Fibroblast of lung (primary cell): ENCODE data around the gene KHDC3L. TPM values are rescaled to one million over a fixed set of nuclear protein-coding genes. Genes with fewer than 3 reads are reported as not detected.

Source experiments
- DNase-seq, 2 donors: peaks; one replicate each; pipeline versions ENCODE4 v3.0.0 to v3.0.0-alpha.2; 2010; ENCODE audit warnings: low read depth in 2 of 2
- H2AFZ ChIP-seq: 2 replicates; pipeline ENCODE4 v1.5.1; 2012; ENCODE audit warnings: low read length, control low read depth, inconsistent platforms
- H3K27ac ChIP-seq: 2 replicates; pipeline ENCODE4 v1.5.1; 2011; ENCODE audit warnings: low read length, control low read depth; ENCODE audit not compliant: insufficient read depth
- H3K27me3 ChIP-seq: 2 replicates; pipeline ENCODE4 v1.5.1; 2011; ENCODE audit warnings: mild to moderate bottlenecking, low read length; ENCODE audit not compliant: control insufficient read depth, insufficient read depth
- H3K36me3 ChIP-seq: 2 replicates; pipeline ENCODE4 v1.5.1; 2011; ENCODE audit warnings: low read length; ENCODE audit not compliant: control insufficient read depth, insufficient read depth
- H3K4me1 ChIP-seq: 2 replicates; pipeline ENCODE4 v1.5.1; 2011; ENCODE audit warnings: low read length; ENCODE audit not compliant: control insufficient read depth, insufficient read depth; ENCODE audit errors: extremely low read depth
- H3K4me2 ChIP-seq: 2 replicates; pipeline ENCODE4 v1.5.1; 2011; ENCODE audit warnings: low read length, control low read depth; ENCODE audit not compliant: insufficient read depth; ENCODE audit errors: extremely low read depth
- H3K4me3 ChIP-seq, 4 experiments: fragments of 200-600 bp in 1 of 4; sonication (generic) in 1 of 4; replicated peaks in 1 of 4; 2 replicates each; pipeline ENCODE4 v1.5.1; 2011 to 2016; ENCODE audit warnings: low read length in 4 of 4, low read depth in 3 of 4, mild to moderate bottlenecking in 3 of 4, control low read depth in 2 of 4, inconsistent platforms in 1 of 4, mixed read lengths in 1 of 4; ENCODE audit not compliant: insufficient read depth in 1 of 4; ENCODE audit errors: control extremely low read depth in 1 of 4
- H3K79me2 ChIP-seq: 2 replicates; pipeline ENCODE4 v1.5.1; 2012; ENCODE audit warnings: mild to moderate bottlenecking, low read length, inconsistent platforms; ENCODE audit not compliant: control insufficient read depth, insufficient read depth
- H3K9ac ChIP-seq: 2 replicates; pipeline ENCODE4 v1.5.1; 2011; ENCODE audit warnings: mild to moderate bottlenecking, low read length, control low read depth; ENCODE audit not compliant: insufficient read depth
- H3K9me3 ChIP-seq: 2 replicates; pipeline ENCODE4 v1.5.1; 2012; ENCODE audit warnings: low read depth, low read length; ENCODE audit not compliant: control insufficient read depth, insufficient read depth
- H4K20me1 ChIP-seq: 2 replicates; pipeline ENCODE4 v1.5.1; 2011; ENCODE audit warnings: low read length; ENCODE audit not compliant: control insufficient read depth, insufficient read depth; ENCODE audit errors: extremely low read depth
- CTCF ChIP-seq, 2 donors: IDR thresholded peaks in 1 of 2; conservative IDR thresholded peaks in 1 of 2; 1 replicate in 1 of 2; 2 replicates in 1 of 2; pipeline ENCODE4 v1.5.1; 2011 to 2012; ENCODE audit warnings: low read length in 2 of 2, control low read depth in 1 of 2, inconsistent platforms in 1 of 2, low read depth in 1 of 2, mild to moderate bottlenecking in 1 of 2
- EZH2 ChIP-seq: IDR thresholded peaks from 2 replicates; pipeline ENCODE4 v1.5.1; 2012; ENCODE audit warnings: low read length, control low read depth, mild to moderate bottlenecking; ENCODE audit errors: missing control alignments
- polyA plus RNA-seq, 2 donors: library from polyadenylated mRNA; depleted of rRNA in 1 of 2; stranded (reverse) in 1 of 2; unstranded in 1 of 2; fragments of >200 nt; gene quantifications; 2 replicates each; pipeline ENCODE4 v1.2.1, GENCODE V29; 2011 to 2012; ENCODE audit warnings: missing spikeins in 1 of 2
- total RNA-seq: library from RNA; depleted of rRNA; stranded (reverse); fragments of >200 nt; gene quantifications from 2 replicates; pipeline ENCODE4 v1.2.1, GENCODE V29; 2014

Gene KHDC3L
- total and polyA plus RNA-seq, 2 donors (not counting 1 experiment from before 2014, with no cell fraction given) = not detected

DNA sequence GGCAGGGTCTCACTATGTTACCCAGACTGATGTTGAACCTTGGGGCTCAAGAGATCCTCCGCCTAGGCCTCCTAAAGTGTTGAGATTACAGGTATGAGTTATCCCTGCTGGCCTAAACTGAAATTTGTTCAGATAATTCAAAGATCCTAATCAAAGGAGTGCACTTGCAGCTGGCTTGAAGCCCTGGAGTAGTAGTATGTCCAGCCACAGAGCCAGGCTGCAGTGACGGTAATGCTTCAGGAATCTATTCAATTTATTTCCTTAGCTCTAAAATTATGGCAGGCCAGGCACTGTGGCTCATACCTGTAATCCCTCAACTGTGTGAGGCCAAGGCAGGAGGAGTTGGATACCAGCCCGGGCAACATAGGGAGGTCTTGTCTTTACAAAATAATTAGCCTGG lies 30.8 kb downstream of the KHDC3L start:
- DNase-seq = peak in 1 of 2 donors; percentile 32
- no peak overlapping the region for H2AFZ ChIP-seq

GRCh38 chr6:73394577-73395354 lies 32.3 kb downstream of the KHDC3L start, which contains the start of gene DDX43:
DDX43 (plus strand) TSS chr6:73394828; CDS start chr6:73394906, 78 bp downstream.
- no peaks in the 10 kb centered on the region for H3K27me3 ChIP-seq
- no peak within 1 kb of the TSS for H3K27ac ChIP-seq
- TF ChIP-seq EZH2 = no peak
- TF ChIP-seq CTCF (conservative IDR thresholded peaks at IDR 0.05 in 1 of 2, IDR thresholded peaks at IDR 0.05 in 1 of 2; ENCODE audit: low read depth in 1 of 2, low read length in 2 of 2) = no peak
- H3K9me3 ChIP-seq = no peaks in the 10 kb centered on the region
- peak within 1 kb of the TSS; percentile 57 for H3K9ac ChIP-seq
- DNase-seq = peak; percentile 67 to 69
- H2AFZ ChIP-seq = peak within 1 kb of the TSS; percentile 18
- H3K36me3 ChIP-seq = no peaks in the 10 kb centered on the region
- H4K20me1 ChIP-seq = no peaks in the 10 kb centered on the region
- no peak within 1 kb of the TSS for H3K4me2 ChIP-seq
- no peaks in the 10 kb centered on the region for H3K79me2 ChIP-seq
- H3K4me1 ChIP-seq = no peaks in the 10 kb centered on the region
- H3K4me3 ChIP-seq = peak within 1 kb of the TSS in 2 of 4 experiments; percentile 32 to 40

More for the DNA sequence above, 30.8 kb downstream of the KHDC3L start:
- Histone ChIP-seq H3K4me3 (no peak overlapping the region), H3K79me2 (no peaks in the 10 kb centered on the region), H3K36me3 (no peaks in the 10 kb centered on the region), H3K4me1 (no peaks in the 10 kb centered on the region), H3K9me3 (no peaks in the 10 kb centered on the region), H3K27ac (no peak overlapping the region), H3K27me3 (no peaks in the 10 kb centered on the region), H4K20me1 (no peaks in the 10 kb centered on the region), H3K4me2 (no peak overlapping the region), H3K9ac (no peak overlapping the region)
- TF ChIP-seq EZH2 (no peak), CTCF (conservative IDR thresholded peaks at IDR 0.05 in 1 of 2, IDR thresholded peaks at IDR 0.05 in 1 of 2; ENCODE audit: low read depth in 1 of 2, low read length in 2 of 2) (no peak)

DNA sequence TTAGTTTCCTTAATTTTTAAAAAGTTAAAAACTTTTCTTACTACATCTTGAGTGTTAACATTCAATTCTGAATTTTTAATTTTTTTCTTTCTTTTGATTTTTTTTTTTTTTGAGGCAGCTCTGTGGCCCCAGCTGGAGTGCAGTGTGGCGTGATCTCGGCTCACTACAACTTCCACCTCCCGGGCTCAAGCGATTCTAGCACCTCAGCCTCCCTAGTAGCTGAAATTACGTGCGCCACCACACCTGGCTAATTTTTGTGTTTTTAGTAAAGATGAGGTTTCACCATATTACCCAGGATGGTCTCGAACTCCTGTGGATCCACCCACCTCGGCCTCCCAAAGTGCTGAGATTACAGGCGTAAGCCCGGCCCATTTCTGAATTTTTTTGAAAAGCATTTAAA lies 33.4 kb downstream of the KHDC3L start:
- no peak overlapping the region for H3K27ac ChIP-seq
- H3K4me1 ChIP-seq = no peaks in the 10 kb centered on the region
- TF ChIP-seq EZH2 (no peak), CTCF (conservative IDR thresholded peaks at IDR 0.05 in 1 of 2, IDR thresholded peaks at IDR 0.05 in 1 of 2; ENCODE audit: low read depth in 1 of 2, low read length in 2 of 2) (no peak)
- H3K36me3 ChIP-seq = no peaks in the 10 kb centered on the region
- H3K4me2 ChIP-seq = no peak overlapping the region
- H2AFZ ChIP-seq = no peak overlapping the region
- DNase-seq = no peak
- no peak overlapping the region for H3K4me3 ChIP-seq
- no peaks in the 10 kb centered on the region for H3K79me2 ChIP-seq
- H3K9ac ChIP-seq = no peak overlapping the region
- no peaks in the 10 kb centered on the region for H4K20me1 ChIP-seq
- no peaks in the 10 kb centered on the region for H3K9me3 ChIP-seq
- no peaks in the 10 kb centered on the region for H3K27me3 ChIP-seq
